A673 (cell line): ENCODE data around the gene SOD3. TPM values are rescaled to one million over a fixed set of nuclear protein-coding genes. Genes with fewer than 3 reads are reported as not detected.

Experiments
- BruUV-seq: library from RNA; stranded (reverse); fragments of 400-500 nt; replicated peaks from 2 replicates; lab custom pipeline; 2021; lab: Mats Ljungman, UMichigan
- CTCF ChIA-PET: fragments of 300-600 bp; sonication (Branson Sonifier 250); formaldehyde crosslinking; loops from one replicate; lab custom pipeline; 2022; ENCODE audit warnings: antibody characterized with exemption; lab: Charles Lee
- POLR2A ChIA-PET: fragments of 300-600 bp; sonication (Branson Sonifier 250); formaldehyde crosslinking; loops from one replicate; lab custom pipeline; 2022; ENCODE audit warnings: antibody characterized with exemption; ENCODE audit not compliant: low non-redundant PET; lab: Charles Lee
- DNase-seq: peaks from one replicate; pipeline ENCODE4 v3.0.0-alpha.2; 2015; ENCODE audit warnings: low spot score
- H3K27ac ChIP-seq: fragments of 200-600 bp; sonication (generic); 2 replicates; pipeline ENCODE4 v1.5.1; 2016; ENCODE audit warnings: mixed run types, low read depth, mild to moderate bottlenecking, mixed read lengths, antibody characterized with exemption, low read length; ENCODE audit not compliant: poor library complexity, severe bottlenecking
- H3K27me3 ChIP-seq: fragments of 200-600 bp; sonication (generic); replicated peaks from 2 replicates; pipeline ENCODE4 v1.6.1; 2017; ENCODE audit warnings: mixed run types, low read depth, mild to moderate bottlenecking, mixed read lengths, antibody characterized with exemption, low read length; ENCODE audit not compliant: insufficient read depth, poor library complexity
- H3K36me3 ChIP-seq: fragments of 200-600 bp; sonication (generic); 2 replicates; pipeline ENCODE4 v1.6.1; 2016; ENCODE audit warnings: mixed run types, mild to moderate bottlenecking, mixed read lengths, antibody characterized with exemption, low read length; ENCODE audit not compliant: insufficient read depth, poor library complexity, severe bottlenecking
- H3K4me1 ChIP-seq: fragments of 200-600 bp; sonication (generic); 2 replicates; pipeline ENCODE4 v1.6.1; 2017; ENCODE audit warnings: mixed run types, mild to moderate bottlenecking, mixed read lengths, antibody characterized with exemption, low read length; ENCODE audit not compliant: insufficient read depth, poor library complexity, severe bottlenecking
- H3K4me3 ChIP-seq: fragments of 200-600 bp; sonication (generic); 2 replicates; pipeline ENCODE4 v1.5.1; 2016; ENCODE audit warnings: low read depth, mixed run types, mild to moderate bottlenecking, mixed read lengths, low read length; ENCODE audit not compliant: poor library complexity, severe bottlenecking
- H3K9me3 ChIP-seq: fragments of 200-600 bp; sonication (generic); 2 replicates; pipeline ENCODE4 v1.6.1; 2016; ENCODE audit warnings: mixed run types, low read depth, mild to moderate bottlenecking, mixed read lengths, antibody characterized with exemption, low read length; ENCODE audit not compliant: poor library complexity, severe bottlenecking
- CTCF ChIP-seq: fragments of 300-800, 200-600 bp; sonication (generic); conservative IDR thresholded peaks from 2 replicates; pipeline ENCODE4 v1.5.1; 2017; ENCODE audit warnings: low read depth, mild to moderate bottlenecking, antibody characterized with exemption, low read length, moderate library complexity, mixed read lengths
- EZH2 ChIP-seq: fragments of 200-600 bp; sonication (generic); IDR thresholded peaks from 2 replicates; pipeline ENCODE4 v1.6.1; 2017; ENCODE audit warnings: borderline replicate concordance, low read depth, mild to moderate bottlenecking, mixed read lengths, antibody characterized with exemption, low read length; ENCODE audit not compliant: poor library complexity, severe bottlenecking
- intact Hi-C: fragments of 100-400 bp; cut with micrococcal nuclease; formaldehyde crosslinking; loops from one replicate; pipeline ENCODE4 v1.10.0; 2022; ENCODE audit not compliant: unreplicated experiment
- total RNA-seq: library from RNA; stranded (reverse); gene quantifications from 2 replicates; pipeline ENCODE4 v1.2.3, GENCODE V29; 2021

The SOD3 gene
- total RNA-seq, 1 experiment from 2014 or later = not detected

GRCh38 chr4:24802648-24803047 is 7.3 kb downstream of the SOD3 start:
- Histone ChIP-seq H3K36me3 (no peaks in the 10 kb centered on the region), H3K9me3 (no peaks in the 10 kb centered on the region), H3K4me1 (peaks cover 9% of the 10 kb centered on the region), H3K27me3 (peaks cover 62% of the 10 kb centered on the region), H3K4me3 (no peak overlapping the region), H3K27ac (no peak overlapping the region)
- DNase-seq = no peak
- no peak for TF ChIP-seq EZH2
- TF ChIP-seq CTCF = no peak
- no TSS peak for BruUV-seq
- ChIA-PET CTCF (no interaction called here), POLR2A (no interaction called here)
- intact Hi-C loops = no loop called here

GRCh38 chr4:24805067-24805466 is 9.7 kb downstream of the SOD3 start:
- no peak for DNase-seq
- no peak for TF ChIP-seq EZH2
- Histone ChIP-seq H3K4me1 (peaks cover 9% of the 10 kb centered on the region), H3K9me3 (no peaks in the 10 kb centered on the region), H3K27ac (no peak overlapping the region), H3K4me3 (no peak overlapping the region), H3K27me3 (peaks cover 39% of the 10 kb centered on the region), H3K36me3 (no peaks in the 10 kb centered on the region)
- intact Hi-C loops = no loop called here
- no TSS peak for BruUV-seq
- ChIA-PET POLR2A (no interaction called here), CTCF (no interaction called here)

GRCh38 chr4:24805566-24805965 is 10.2 kb downstream of the SOD3 start:
- TF ChIP-seq CTCF (no peak), EZH2 (no peak)
- H3K4me3 ChIP-seq = no peak overlapping the region
- BruUV-seq = no TSS peak
- ChIA-PET POLR2A (no interaction called here), CTCF (no interaction called here)
- no peaks in the 10 kb centered on the region for H3K36me3 ChIP-seq
- DNase-seq = no peak
- no peaks in the 10 kb centered on the region for H3K9me3 ChIP-seq
- peaks cover 4% of the 10 kb centered on the region for H3K4me1 ChIP-seq
- H3K27me3 ChIP-seq = peaks cover 34% of the 10 kb centered on the region
- no peak overlapping the region for H3K27ac ChIP-seq
- intact Hi-C loops = no loop called here

GRCh38 chr4:24806206-24806990 is 11.0 kb downstream of the SOD3 start:
- Histone ChIP-seq H3K4me3 (no peak overlapping the region), H3K4me1 (no peaks in the 10 kb centered on the region), H3K27me3 (peaks cover 26% of the 10 kb centered on the region), H3K27ac (no peak overlapping the region), H3K36me3 (no peaks in the 10 kb centered on the region), H3K9me3 (no peaks in the 10 kb centered on the region)
- TF ChIP-seq EZH2 (no peak), CTCF (no peak)
- ChIA-PET POLR2A (no interaction called here), CTCF (no interaction called here)
- intact Hi-C loops = no loop called here
- no TSS peak for BruUV-seq
- no peak for DNase-seq
